Measurements from ENCODE around the gene JAZF1. TPM values are rescaled to one million over a fixed set of nuclear protein-coding genes. Genes with fewer than 3 reads are reported as not detected.
A peak's percentile ranks its signal among the peaks of the same experiment; 100 is the strongest.
"Not testable (repeated sequence)": the region's sequence is repeated elsewhere in the genome, so short reads cannot be mapped to it uniquely, and the experiment has no call there.

JAZF1 gene
- total RNA-seq, 1 donor from 2014 or later, result 6.4 TPM

DNA sequence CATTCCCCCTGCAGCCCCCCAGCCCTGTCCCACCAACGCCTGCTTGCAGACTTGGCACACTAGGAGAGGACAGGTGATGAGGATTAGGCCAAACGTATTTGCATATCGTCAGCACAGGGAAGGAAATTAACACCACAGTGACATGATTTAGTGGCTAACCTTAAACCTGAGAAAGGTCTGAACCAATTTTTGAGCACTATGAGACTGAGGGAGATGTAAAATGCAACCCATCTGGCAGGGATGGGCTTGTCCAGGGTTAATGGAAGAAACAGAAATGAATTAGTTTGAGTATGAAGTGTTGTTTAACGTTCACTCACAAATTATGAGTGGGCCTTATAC lies 257.0 kb downstream of the JAZF1 start:
- no peak for DNase-seq (ENCODE audit: low spot score, unreplicated experiment)
- Mint-ChIP-seq H3K27ac (no peak overlapping the region), H3K36me3 (ENCODE audit: insufficient read depth) (no peaks in the 10 kb centered on the region), H3K4me3 (ENCODE audit: low read depth) (no peak overlapping the region), H3K9me3 (ENCODE audit: low read depth) (no peaks in the 10 kb centered on the region), H3K27me3 (no peaks in the 10 kb centered on the region), H3K4me1 (ENCODE audit: low read depth) (peaks cover 6% of the 10 kb centered on the region)
- TF ChIP-seq, protein P1, sequence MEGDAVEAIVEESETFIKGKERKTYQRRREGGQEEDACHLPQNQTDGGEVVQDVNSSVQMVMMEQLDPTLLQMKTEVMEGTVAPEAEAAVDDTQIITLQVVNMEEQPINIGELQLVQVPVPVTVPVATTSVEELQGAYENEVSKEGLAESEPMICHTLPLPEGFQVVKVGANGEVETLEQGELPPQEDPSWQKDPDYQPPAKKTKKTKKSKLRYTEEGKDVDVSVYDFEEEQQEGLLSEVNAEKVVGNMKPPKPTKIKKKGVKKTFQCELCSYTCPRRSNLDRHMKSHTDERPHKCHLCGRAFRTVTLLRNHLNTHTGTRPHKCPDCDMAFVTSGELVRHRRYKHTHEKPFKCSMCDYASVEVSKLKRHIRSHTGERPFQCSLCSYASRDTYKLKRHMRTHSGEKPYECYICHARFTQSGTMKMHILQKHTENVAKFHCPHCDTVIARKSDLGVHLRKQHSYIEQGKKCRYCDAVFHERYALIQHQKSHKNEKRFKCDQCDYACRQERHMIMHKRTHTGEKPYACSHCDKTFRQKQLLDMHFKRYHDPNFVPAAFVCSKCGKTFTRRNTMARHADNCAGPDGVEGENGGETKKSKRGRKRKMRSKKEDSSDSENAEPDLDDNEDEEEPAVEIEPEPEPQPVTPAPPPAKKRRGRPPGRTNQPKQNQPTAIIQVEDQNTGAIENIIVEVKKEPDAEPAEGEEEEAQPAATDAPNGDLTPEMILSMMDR (IDR thresholded peaks at IDR 0.05; ENCODE audit: unreplicated experiment), result no peak

DNA sequence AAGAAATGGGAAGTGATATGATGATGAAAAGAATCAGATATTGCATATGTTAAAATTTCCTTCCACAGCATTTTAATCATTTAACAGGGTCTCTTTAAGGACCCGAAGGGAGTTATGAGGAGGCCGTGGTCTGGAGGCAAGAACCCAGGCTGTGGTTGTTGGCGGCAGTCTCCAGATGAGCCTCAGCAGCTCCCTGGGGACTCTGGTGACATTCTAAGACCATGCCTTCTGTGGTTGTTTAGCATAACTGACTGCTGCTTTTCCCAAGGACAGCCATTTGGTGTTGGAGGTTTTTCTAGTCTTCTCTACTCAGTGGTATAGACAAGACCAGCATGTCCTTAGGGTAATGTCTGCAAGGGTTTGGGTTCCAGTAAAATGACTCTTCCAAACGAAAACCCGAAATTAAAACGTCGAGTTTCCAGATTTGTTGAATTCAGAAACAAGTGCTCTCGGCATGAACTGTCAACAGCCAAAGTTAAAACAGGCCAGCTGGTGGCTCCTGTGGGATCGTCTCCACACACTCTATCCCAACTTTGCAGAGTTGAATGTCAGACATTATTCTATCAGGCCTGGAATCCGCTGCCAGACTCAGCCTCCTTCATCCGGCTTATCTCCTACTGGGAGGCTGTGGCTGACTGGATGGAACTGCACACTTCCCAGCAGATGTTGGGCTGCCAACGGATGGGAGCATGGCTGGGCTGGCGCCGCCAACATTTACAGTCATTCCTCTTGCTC lies 257.5 kb downstream of the JAZF1 start:
- Mint-ChIP-seq H3K27me3 (no peaks in the 10 kb centered on the region), H3K9me3 (ENCODE audit: low read depth) (no peaks in the 10 kb centered on the region), H3K36me3 (ENCODE audit: insufficient read depth) (no peaks in the 10 kb centered on the region), H3K4me3 (ENCODE audit: low read depth) (no peak overlapping the region), H3K27ac (no peak overlapping the region), H3K4me1 (ENCODE audit: low read depth) (peaks cover 6% of the 10 kb centered on the region)
- TF ChIP-seq, protein P1 (IDR thresholded peaks at IDR 0.05; ENCODE audit: unreplicated experiment), result no peak
- DNase-seq (ENCODE audit: low spot score, unreplicated experiment), result no peak

- H3K27me3 Mint-ChIP-seq; H3K4me3 Mint-ChIP-seq (ENCODE audit: low read depth); H3K27ac Mint-ChIP-seq; H3K9me3 Mint-ChIP-seq (ENCODE audit: low read depth); H3K4me1 Mint-ChIP-seq (ENCODE audit: low read depth); DNase-seq (ENCODE audit: low spot score, unreplicated experiment); H3K36me3 Mint-ChIP-seq (ENCODE audit: insufficient read depth): not testable (repeated sequence)
Measured at GRCh38 chr7:27922389-27922788, 258.2 kb downstream of the JAZF1 start.

- H3K27me3 Mint-ChIP-seq, result no peaks in the 10 kb centered on the region
- no peak overlapping the region for H3K4me3 Mint-ChIP-seq (ENCODE audit: low read depth)
- TF ChIP-seq, protein P1 (IDR thresholded peaks at IDR 0.05; ENCODE audit: unreplicated experiment), result peak; percentile 76
- no peak overlapping the region for H3K27ac Mint-ChIP-seq
- no peak for DNase-seq (ENCODE audit: low spot score, unreplicated experiment)
- no peaks in the 10 kb centered on the region for H3K36me3 Mint-ChIP-seq (ENCODE audit: insufficient read depth)
- H3K4me1 Mint-ChIP-seq (ENCODE audit: low read depth), result peaks cover 8% of the 10 kb centered on the region
- peaks cover 3% of the 10 kb centered on the region for H3K9me3 Mint-ChIP-seq (ENCODE audit: low read depth)
Measured at GRCh38 chr7:27921081-27921836, 259.3 kb downstream of the JAZF1 start.

DNA sequence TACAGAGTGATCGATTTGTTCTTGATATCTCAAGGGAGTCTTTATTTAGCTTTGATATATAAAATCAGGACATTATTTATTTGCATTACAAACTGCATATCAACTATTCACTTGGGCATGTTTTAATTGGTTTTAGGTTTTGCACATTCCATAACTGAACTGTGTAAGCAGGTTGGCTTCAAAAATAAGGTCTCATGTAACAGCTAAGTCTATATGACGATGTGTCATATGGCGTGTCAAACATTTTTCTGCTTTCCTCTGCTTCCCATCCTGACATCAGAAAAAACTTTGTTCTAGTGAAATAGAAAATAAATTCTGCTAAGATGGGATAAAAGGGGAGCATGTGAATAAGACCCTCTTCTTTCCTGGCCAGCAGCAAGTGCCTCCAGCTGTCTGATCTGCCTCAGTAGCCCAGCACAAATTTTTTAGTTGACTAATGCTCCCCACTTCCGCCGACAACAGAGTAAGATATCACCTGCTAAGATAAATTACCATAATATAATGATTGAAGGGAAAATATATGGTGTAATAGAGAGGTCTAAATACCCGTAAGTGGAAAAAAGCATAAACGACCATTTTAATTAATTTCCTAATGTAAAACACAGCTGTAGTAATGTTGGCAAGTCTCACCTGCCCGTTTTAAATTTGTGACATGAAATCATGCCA lies 260.2 kb downstream of the JAZF1 start:
- no peak overlapping the region for H3K27ac Mint-ChIP-seq
- no peak for DNase-seq (ENCODE audit: low spot score, unreplicated experiment)
- TF ChIP-seq, protein P1 (IDR thresholded peaks at IDR 0.05; ENCODE audit: unreplicated experiment), result no peak

More for the DNA sequence above, 260.2 kb downstream of the JAZF1 start:
- H3K9me3 Mint-ChIP-seq (ENCODE audit: low read depth), result peaks cover 3% of the 10 kb centered on the region
- no peaks in the 10 kb centered on the region for H3K36me3 Mint-ChIP-seq (ENCODE audit: insufficient read depth)
- H3K4me3 Mint-ChIP-seq (ENCODE audit: low read depth), result no peak overlapping the region
- H3K27me3 Mint-ChIP-seq, result no peaks in the 10 kb centered on the region
- peaks cover 8% of the 10 kb centered on the region for H3K4me1 Mint-ChIP-seq (ENCODE audit: low read depth)

Data from progenitor cell of endocrine pancreas (in vitro differentiated cells).